H9 (cell line): ENCODE data around the gene KIAA2012. TPM values are rescaled to one million over a fixed set of nuclear protein-coding genes. Genes with fewer than 3 reads are reported as not detected.

ENCODE experiments used
- DNase-seq: peaks from one replicate; pipeline ENCODE4 v3.0.0-alpha.2; 2017
- H2AFZ ChIP-seq: one replicate; pipeline ENCODE4 v1.6.1; 2013; ENCODE audit warnings: mild to moderate bottlenecking, low read length, control low read depth, moderate library complexity
- H2AK5ac ChIP-seq: 2 replicates; pipeline ENCODE4 v1.6.1; 2013; ENCODE audit warnings: low read length, control low read depth, mixed read lengths; ENCODE audit not compliant: insufficient read length
- H2BK120ac ChIP-seq: one replicate; pipeline ENCODE4 v1.6.1; 2013; ENCODE audit warnings: low read depth, mild to moderate bottlenecking, low read length, control low read depth, inconsistent platforms; ENCODE audit not compliant: poor library complexity, severe bottlenecking
- H2BK12ac ChIP-seq: 2 replicates; pipeline ENCODE4 v1.6.1; 2013; ENCODE audit warnings: low read length, control low read depth, mixed read lengths, low read depth; ENCODE audit not compliant: insufficient read length
- H2BK15ac ChIP-seq: 2 replicates; pipeline ENCODE4 v1.6.1; 2013; ENCODE audit warnings: low read depth, low read length, control low read depth
- H2BK20ac ChIP-seq: one replicate; pipeline ENCODE4 v1.6.1; 2013; ENCODE audit warnings: low read depth, mild to moderate bottlenecking, low read length, control low read depth, inconsistent platforms; ENCODE audit not compliant: poor library complexity, severe bottlenecking
- H2BK5ac ChIP-seq: 2 replicates; pipeline ENCODE4 v1.6.1; 2013; ENCODE audit warnings: low read length, control low read depth, mixed read lengths; ENCODE audit not compliant: insufficient read length
- H3K14ac ChIP-seq: 2 replicates; pipeline ENCODE4 v1.6.1; 2013; ENCODE audit warnings: low read length, control low read depth; ENCODE audit not compliant: insufficient read depth
- H3K18ac ChIP-seq: 2 replicates; pipeline ENCODE4 v1.6.1; 2013; ENCODE audit warnings: low read depth, mild to moderate bottlenecking, mixed read lengths, low read length, control low read depth; ENCODE audit not compliant: insufficient read length
- H3K23ac ChIP-seq: 2 replicates; pipeline ENCODE4 v1.6.1; 2013; ENCODE audit warnings: low read length, control low read depth, mixed read lengths, low read depth; ENCODE audit not compliant: insufficient read length
- H3K23me2 ChIP-seq: 2 replicates; pipeline ENCODE4 v1.6.1; 2013; ENCODE audit warnings: low read depth, mild to moderate bottlenecking, mixed read lengths, low read length, control low read depth; ENCODE audit not compliant: insufficient read length, poor library complexity, severe bottlenecking
- H3K27ac ChIP-seq: 2 replicates; pipeline ENCODE4 v1.5.1; 2013; ENCODE audit warnings: low read length, control low read depth, mixed read lengths, low read depth; ENCODE audit not compliant: insufficient read length
- H3K27me3 ChIP-seq: 2 replicates; pipeline ENCODE4 v1.6.1; 2013; ENCODE audit warnings: low read length, control low read depth, inconsistent platforms; ENCODE audit not compliant: insufficient read depth
- H3K4ac ChIP-seq: 2 replicates; pipeline ENCODE4 v1.6.1; 2013; ENCODE audit warnings: low read depth, mild to moderate bottlenecking, control low read depth, inconsistent platforms, low read length, moderate library complexity
- H3K4me1 ChIP-seq: 2 replicates; pipeline ENCODE4 v1.6.1; 2013; ENCODE audit warnings: low read length, control low read depth, inconsistent platforms; ENCODE audit not compliant: insufficient read depth
- H3K4me2 ChIP-seq: 2 replicates; pipeline ENCODE4 v1.6.1; 2013; ENCODE audit warnings: low read length, control low read depth, mixed read lengths; ENCODE audit not compliant: insufficient read length, insufficient read depth
- H3K56ac ChIP-seq: 2 replicates; pipeline ENCODE4 v1.6.1; 2013; ENCODE audit warnings: low read depth, mild to moderate bottlenecking, mixed read lengths, low read length, control low read depth; ENCODE audit not compliant: insufficient read length
- H3K79me1 ChIP-seq: 2 replicates; pipeline ENCODE4 v1.6.1; 2013; ENCODE audit warnings: low read depth, mild to moderate bottlenecking, moderate library complexity, low read length, control low read depth, inconsistent platforms; ENCODE audit not compliant: insufficient read depth, poor library complexity, severe bottlenecking
- H3K79me2 ChIP-seq: 2 replicates; pipeline ENCODE4 v1.6.1; 2013; ENCODE audit warnings: low read length, control low read depth, inconsistent platforms; ENCODE audit not compliant: insufficient read depth
- H3K9ac ChIP-seq: 2 replicates; pipeline ENCODE4 v1.6.1; 2013; ENCODE audit warnings: low read length, control low read depth, mixed read lengths; ENCODE audit not compliant: insufficient read length; ENCODE audit errors: extremely low read depth
- H3K9me3 ChIP-seq: one replicate; pipeline ENCODE4 v1.6.1; 2013; ENCODE audit warnings: low read depth, low read length, inconsistent platforms; ENCODE audit not compliant: control insufficient read depth
- H3T11ph ChIP-seq: one replicate; pipeline ENCODE4 v1.6.1; 2013; ENCODE audit warnings: mild to moderate bottlenecking, low read length, control low read depth, inconsistent platforms
- H4K20me1 ChIP-seq: one replicate; pipeline ENCODE4 v1.6.1; 2013; ENCODE audit not compliant: control insufficient read depth, insufficient read length, insufficient read depth
- H4K5ac ChIP-seq: 2 replicates; pipeline ENCODE4 v1.6.1; 2013; ENCODE audit warnings: low read depth, mild to moderate bottlenecking, mixed read lengths, low read length, control low read depth; ENCODE audit not compliant: insufficient read length
- H4K8ac ChIP-seq: replicated peaks from 2 replicates; pipeline ENCODE4 v1.6.1; 2013; ENCODE audit warnings: low read length, control low read depth, mixed read lengths, low read depth; ENCODE audit not compliant: insufficient read length
- H4K91ac ChIP-seq: 2 replicates; pipeline ENCODE4 v1.6.1; 2013; ENCODE audit warnings: low read depth, mild to moderate bottlenecking, moderate library complexity, mixed read lengths, low read length, control low read depth; ENCODE audit not compliant: insufficient read length
- H3K27ac Mint-ChIP-seq, 3 experiments: 2 replicates in 2 of 3; 3 replicates in 1 of 3; pipeline ENCODE4 v1.8.0; 2020 to 2021; ENCODE audit warnings: mixed read lengths in 3 of 3, mild to moderate bottlenecking in 1 of 3, moderate library complexity in 1 of 3
- H3K27me3 Mint-ChIP-seq: 2 replicates; pipeline ENCODE4 v1.8.0; 2021; ENCODE audit warnings: low read depth, mild to moderate bottlenecking, moderate library complexity, mixed read lengths
- H3K36me3 Mint-ChIP-seq, 3 experiments: 2 replicates in 2 of 3; 3 replicates in 1 of 3; pipeline ENCODE4 v1.8.0; 2020 to 2021; ENCODE audit warnings: low read depth in 3 of 3, mixed read lengths in 3 of 3; ENCODE audit not compliant: insufficient read depth in 1 of 3
- H3K4me1 Mint-ChIP-seq, 2 experiments: 2 replicates each; pipeline ENCODE4 v1.8.0; 2020; ENCODE audit warnings: mixed read lengths in 2 of 2
- H3K4me3 Mint-ChIP-seq, 2 experiments: 2 replicates in 1 of 2; 3 replicates in 1 of 2; pipeline ENCODE4 v1.8.0; 2020 to 2021; ENCODE audit warnings: mild to moderate bottlenecking in 2 of 2, mixed read lengths in 2 of 2, moderate library complexity in 1 of 2
- H3K9me3 Mint-ChIP-seq, 2 experiments: 2 replicates in 1 of 2; 3 replicates in 1 of 2; pipeline ENCODE4 v1.8.0; 2020; ENCODE audit warnings: mild to moderate bottlenecking in 2 of 2, mixed read lengths in 2 of 2, moderate library complexity in 1 of 2
- CTCF ChIP-seq: fragments of 200-600 bp; sonication (generic); conservative IDR thresholded peaks from 3 replicates; pipeline ENCODE4 v1.8.0; 2021; ENCODE audit warnings: antibody characterized with exemption, mild to moderate bottlenecking
- WGBS: extraction: QIAGEN DNeasy Blood & Tissue Kit; methylation state at CpG from one replicate; pipeline ENCODE4 v1.1.7; 2013; ENCODE audit warnings: missing lambda C conversion rate, low lambda C conversion rate, mixed read lengths; ENCODE audit not compliant: insufficient read length; ENCODE audit errors: extremely low coverage; 5-methylcytosine and 5-hydroxymethylcytosine counted together
- total RNA-seq: library from RNA; stranded (reverse); gene quantifications from 2 replicates; pipeline ENCODE4 v1.2.1, GENCODE V29; 2021

Gene KIAA2012
- total RNA-seq, 1 experiment from 2014 or later: not detected

GRCh38 chr2:202064171-202064880 is 8.7 kb upstream of the KIAA2012 start:
- no CpG with 5 or more reads among the region's 3 CpGs for WGBS
- H3K36me3 Mint-ChIP-seq: no peaks in the 10 kb centered on the region
- TF ChIP-seq CTCF: no peak
- Histone ChIP-seq H3K79me1 (no peaks in the 10 kb centered on the region), H3T11ph (no peak overlapping the region), H4K8ac (no peak overlapping the region), H2AK5ac (no peak overlapping the region), H3K4me1 (peaks cover 9% of the 10 kb centered on the region; the same call in 1 of the 2 replicates), H3K23me2 (no peaks in the 10 kb centered on the region), H3K9ac (no peak overlapping the region), H2BK15ac (no peak overlapping the region), H3K18ac (peak overlapping the region; percentile 79), H3K14ac (peak overlapping the region; percentile 85; the same call in 1 of the 2 replicates), H3K79me2 (no peaks in the 10 kb centered on the region), H3K27me3 (no peaks in the 10 kb centered on the region), H2BK5ac (no peak overlapping the region), H3K4ac (no peak overlapping the region; the same call in 1 of the 2 replicates), H4K91ac (no peak overlapping the region), H3K4me2 (peak overlapping the region; percentile 0), H2AFZ (peak overlapping the region; percentile 34), H3K56ac (no peak overlapping the region), H3K23ac (no peak overlapping the region), H4K5ac (no peak overlapping the region), H3K9me3 (no peaks in the 10 kb centered on the region), H2BK12ac (no peak overlapping the region), H4K20me1 (no peaks in the 10 kb centered on the region), H2BK120ac (peak overlapping the region; percentile 90), H2BK20ac (no peak overlapping the region), H3K27ac (no peak overlapping the region)
- H3K27me3 Mint-ChIP-seq: no peaks in the 10 kb centered on the region
- peak; percentile 53 for DNase-seq
- H3K4me1 Mint-ChIP-seq: peaks cover 24% of the 10 kb centered on the region in 2 experiments
- H3K9me3 Mint-ChIP-seq: no peaks in the 10 kb centered on the region; a peak in 1 of 5 replicates
- peak overlapping the region; percentile 83 to 98 (median 94) for H3K27ac Mint-ChIP-seq
- 0 out of 5 replicates have a peak overlapping the region, but pooled peaks of 1 of the 2 experiments have one; percentile 18 for H3K4me3 Mint-ChIP-seq
